HG03520 (cell line): ENCODE data around the gene NMB.
"Not testable (repeated sequence)": the region's sequence is repeated elsewhere in the genome, so short reads cannot be mapped to it uniquely, and the experiment has no call there.

Experiments used
- ATAC-seq: cut with Tn5 transposase; IDR thresholded peaks from one replicate; pipeline ENCODE4 v1.9.1; 2021; ENCODE audit warnings: mild to moderate bottlenecking, moderate library complexity; ENCODE audit not compliant: unreplicated experiment

The NMB gene

DNA sequence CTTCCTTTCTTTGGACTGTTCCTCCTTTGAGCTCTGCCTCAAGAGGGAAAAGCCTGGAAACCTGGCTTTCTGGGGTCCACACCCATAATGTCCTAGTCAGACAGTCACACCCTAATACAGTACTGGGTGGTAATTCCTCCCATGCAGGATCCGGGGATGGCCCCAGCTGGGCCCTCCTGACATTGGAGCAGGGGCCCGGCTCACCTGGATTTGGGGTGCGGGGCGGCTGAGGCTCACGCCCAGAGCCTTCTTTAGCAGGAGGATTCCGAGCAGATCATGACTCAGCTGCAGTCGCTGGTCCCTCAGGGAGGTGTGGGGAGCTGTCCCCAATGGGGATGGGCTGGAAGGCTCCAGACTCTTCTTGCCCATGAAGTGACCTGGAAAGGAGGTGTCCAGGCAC, 1.0 kb downstream of the NMB start:
- no peak for ATAC-seq

- no peak for ATAC-seq
Observed at GRCh38 chr15:84654689-84655453, 3.1 kb downstream of the NMB start.

GRCh38 chr15:84653910-84654688, 3.9 kb downstream of the NMB start, which contains the start of gene WDR73:
Gene WDR73, minus strand, starts transcription at chr15:84654283. Its CDS starts 9 bp downstream, at chr15:84654274.
- ATAC-seq = peak; percentile 72

DNA sequence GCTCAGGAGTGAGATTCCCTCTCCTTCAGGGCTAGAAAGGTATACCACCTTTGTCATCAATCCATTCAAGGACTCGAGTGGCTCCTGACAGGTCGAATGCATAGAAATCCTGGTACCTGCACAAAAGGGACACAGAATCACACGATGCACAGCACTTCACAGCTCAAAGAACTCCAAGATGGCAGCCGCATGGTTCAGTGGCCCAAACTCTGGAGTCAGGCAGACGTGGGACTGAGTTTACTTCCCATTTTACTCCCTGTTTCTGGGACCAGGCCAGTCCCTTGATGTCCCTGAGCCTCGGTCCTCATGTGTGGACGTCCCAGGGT, 4.5 kb downstream of the NMB start:
- ATAC-seq = no peak

- ATAC-seq = no peak
Observed at GRCh38 chr15:84649706-84650105, 8.3 kb downstream of the NMB start.

DNA sequence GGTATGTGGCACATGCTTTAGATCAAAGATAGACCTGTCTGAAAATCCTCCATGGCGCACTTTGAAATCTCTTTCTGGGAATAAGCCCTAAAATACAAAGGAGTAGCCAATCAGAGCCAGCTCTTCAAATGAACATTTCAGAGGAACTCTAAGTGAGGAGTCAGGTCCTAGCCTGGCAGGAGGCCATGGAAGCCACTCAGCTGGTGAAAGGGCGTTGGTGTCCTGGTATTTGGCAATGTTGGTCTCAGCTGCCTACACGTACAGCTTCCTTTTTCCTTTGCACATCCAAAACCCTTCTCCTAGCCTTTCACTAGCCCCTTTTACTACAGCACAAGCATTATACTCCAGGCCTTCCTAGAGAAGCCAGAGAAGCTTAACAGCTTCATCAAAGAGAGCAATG, 9.5 kb downstream of the NMB start:
- no peak for ATAC-seq

- no peak for ATAC-seq
Observed at GRCh38 chr15:84647726-84648125, 10.3 kb downstream of the NMB start.

DNA sequence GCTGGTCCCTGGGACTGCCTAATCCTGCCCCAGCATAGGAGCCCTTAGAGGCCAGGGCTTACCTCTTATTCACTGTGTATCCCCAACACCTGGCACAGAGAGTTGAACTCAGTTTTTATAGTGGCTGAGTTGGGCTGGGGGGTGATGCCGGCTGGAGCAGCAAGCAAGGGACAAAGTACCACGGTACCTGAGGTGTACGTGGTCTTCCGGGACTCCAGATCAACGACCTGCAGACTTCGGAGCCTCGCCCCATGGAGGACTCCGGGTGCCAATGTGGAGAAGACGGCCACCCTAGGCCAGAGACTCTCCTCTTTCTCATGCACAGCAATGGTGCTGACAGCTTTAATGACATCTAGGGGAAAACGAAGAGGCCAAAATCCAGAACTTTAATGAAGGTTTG, 12.0 kb downstream of the NMB start:
- no peak for ATAC-seq

GRCh38 chr15:84645496-84645895, 12.5 kb downstream of the NMB start:
- ATAC-seq = no peak

DNA sequence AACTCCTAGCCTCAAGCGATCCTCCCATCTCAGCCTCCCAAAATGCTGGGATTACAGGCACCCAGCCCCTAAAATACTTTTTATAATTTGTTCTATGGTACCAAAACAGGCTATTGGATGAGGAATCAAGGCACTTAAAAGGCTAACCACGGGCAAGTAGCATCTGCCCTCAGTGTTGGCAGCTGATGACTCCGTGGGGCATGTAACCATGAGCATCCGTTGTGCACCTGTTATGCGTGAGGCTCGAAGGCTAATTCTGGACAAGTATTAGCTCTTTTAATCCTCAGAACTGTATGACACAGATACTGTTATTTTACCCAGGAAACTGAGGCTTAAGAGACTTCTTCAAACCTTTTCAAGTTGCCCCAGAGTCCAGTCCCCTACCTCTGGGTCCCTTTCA, 14.2 kb downstream of the NMB start:
- no peak for ATAC-seq

DNA sequence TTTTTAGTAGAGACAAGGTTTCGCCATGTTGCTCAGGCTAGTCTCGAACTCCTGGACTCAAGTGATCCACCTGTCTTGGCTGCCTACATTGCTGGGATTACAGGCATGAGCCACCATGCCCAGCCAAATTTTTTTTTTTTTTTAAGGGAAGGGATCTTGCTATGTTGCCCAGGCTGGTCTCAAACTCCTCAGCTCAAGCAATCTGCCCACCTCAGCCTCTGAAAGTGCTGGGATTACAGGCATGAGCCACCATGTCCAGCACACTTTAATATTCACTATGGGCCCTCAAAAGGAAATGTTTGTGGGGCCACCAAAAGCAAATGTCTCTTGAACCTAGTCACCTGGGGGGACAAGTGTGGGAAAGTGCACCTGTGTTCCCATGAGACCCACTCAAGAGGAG, 15.4 kb downstream of the NMB start:
- ATAC-seq = not testable (repeated sequence)

DNA sequence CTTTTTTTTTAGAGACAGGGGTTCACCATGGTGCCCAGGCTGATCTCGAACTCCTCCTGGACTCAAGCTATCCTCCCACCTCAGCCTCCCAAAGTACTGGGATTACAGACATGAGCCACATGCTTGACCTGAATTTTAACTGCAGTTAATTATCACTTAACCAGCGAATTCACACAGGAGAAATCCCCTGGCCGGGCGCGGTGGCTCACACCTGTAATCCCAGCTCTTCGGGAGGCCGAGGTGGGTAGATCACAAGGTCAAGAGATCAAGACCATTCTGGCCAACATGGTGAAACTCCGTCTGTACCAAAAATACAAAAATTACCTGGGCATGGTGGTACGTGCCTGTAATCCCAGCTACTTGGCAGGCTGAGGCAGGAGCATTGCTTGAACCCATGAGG, 16.1 kb downstream of the NMB start:
- not testable (repeated sequence) for ATAC-seq

GRCh38 chr15:84638103-84638502, 19.9 kb downstream of the NMB start:
- ATAC-seq = no peak

DNA sequence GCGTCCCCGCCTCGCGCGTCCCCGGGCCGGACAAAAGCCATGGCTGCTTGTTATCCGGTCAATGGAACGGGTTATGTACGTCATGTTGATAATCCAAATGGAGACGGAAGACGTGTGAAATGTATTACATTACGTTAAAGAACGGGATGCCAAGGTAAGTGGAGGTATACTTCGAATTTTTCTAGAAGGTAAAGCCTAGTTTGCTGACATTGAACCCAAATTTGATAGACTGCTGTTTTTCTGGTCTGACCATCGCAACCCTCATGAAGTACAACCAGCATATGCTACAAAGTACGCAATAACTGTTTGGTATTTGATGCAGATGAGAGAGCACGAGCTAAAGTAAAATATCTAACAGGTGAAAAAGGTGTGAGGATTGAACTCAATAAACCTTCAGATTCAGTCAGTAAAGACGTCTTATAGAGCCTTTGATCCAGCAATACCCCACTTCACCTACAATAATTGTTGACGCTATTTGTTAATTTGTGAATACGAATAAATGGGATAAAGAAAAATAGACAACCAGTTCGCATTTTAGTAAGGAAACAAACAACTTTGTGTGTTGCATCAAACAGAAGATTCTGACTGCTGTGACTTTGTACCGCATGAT, 23.7 kb downstream of the NMB start:
- ATAC-seq = no peak

- peak; percentile 37 for ATAC-seq
Observed at GRCh38 chr15:84633311-84634227, 24.4 kb downstream of the NMB start.

DNA sequence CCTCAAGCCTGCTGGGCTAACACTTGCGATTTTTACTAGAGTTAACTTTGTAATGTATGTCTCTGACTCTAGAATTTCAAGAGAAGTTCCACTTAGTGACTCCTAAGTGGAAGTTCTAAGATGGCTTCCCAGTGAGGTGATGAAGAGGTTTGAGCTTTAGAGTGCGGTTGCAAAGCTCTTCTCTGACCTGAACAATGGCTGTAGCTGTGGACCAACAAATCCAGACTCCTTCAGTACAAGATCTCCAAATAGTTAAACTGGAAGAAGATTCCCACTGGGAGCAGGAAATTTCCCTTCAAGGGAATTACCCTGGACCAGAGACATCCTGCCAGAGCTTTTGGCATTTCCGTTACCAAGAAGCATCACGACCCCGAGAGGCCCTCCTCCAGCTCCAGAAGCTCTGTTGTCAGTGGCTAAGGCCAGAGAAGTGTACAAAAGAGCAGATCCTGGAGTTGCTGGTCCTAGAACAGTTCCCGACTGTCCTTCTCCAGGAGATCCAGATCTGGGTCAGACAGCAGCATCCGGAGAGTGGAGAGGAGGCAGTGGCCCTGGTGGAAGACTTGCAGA, 26.2 kb downstream of the NMB start:
- no peak for ATAC-seq

DNA sequence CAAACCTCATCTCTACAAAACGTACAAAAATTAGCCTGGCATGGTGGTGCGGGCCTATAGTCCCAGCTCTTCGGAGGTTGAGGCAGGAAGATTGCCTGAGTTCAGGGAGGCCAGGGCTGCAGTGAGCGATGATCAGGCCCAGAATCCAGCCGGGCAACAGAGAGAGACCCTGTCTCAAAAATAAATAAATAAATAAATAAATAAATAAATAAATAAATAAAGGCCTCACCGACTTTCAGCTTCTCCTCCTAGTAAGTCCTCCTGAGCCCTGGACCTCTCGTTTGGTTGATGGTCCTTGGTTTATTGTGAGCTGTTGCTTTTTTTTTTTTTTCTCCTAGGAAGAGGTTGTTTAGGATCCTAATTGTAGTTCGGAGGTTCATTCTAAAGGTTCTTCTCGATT, 29.0 kb downstream of the NMB start:
- ATAC-seq = no peak

DNA sequence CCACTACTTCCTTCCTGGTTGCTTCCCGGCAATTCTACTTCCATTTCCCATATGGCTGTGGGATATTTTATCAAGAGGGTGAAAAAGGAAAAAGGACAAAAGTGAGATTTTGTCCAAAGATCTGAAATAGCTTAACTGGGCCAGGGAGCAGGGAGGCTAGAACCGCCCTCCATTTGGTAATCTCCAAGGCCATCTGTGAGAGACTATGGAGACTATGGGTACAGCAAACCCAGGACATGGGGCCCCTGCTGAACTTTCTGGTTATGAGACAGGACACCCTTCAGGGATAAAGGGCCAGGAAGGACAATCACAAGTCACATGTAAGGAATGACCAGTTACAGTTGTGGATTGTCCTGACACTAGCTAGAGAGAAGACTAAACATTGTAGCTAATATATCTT, 32.9 kb downstream of the NMB start:
- ATAC-seq = no peak

GRCh38 chr15:84624359-84624758, 33.6 kb downstream of the NMB start:
- ATAC-seq = no peak

DNA sequence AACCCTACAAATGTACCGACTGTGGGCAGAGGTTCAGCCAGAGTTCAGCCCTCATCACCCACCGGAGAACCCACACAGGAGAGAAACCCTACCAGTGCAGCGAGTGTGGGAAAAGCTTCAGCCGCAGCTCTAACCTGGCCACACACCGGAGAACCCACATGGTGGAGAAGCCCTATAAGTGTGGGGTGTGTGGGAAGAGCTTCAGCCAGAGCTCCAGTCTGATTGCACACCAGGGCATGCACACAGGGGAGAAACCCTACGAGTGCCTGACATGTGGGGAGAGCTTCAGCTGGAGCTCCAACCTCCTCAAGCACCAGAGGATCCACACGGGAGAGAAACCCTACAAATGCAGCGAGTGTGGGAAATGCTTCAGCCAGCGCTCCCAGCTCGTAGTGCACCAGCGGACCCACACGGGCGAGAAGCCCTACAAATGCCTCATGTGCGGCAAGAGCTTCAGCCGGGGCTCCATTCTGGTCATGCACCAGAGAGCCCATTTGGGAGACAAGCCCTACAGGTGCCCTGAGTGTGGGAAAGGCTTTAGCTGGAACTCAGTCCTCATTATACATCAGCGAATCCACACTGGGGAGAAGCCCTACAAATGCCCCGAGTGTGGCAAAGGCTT, 36.5 kb downstream of the NMB start:
- no peak for ATAC-seq
